Ectodermal cell (in vitro differentiated cells): ENCODE data around the gene CFAP61.

Experiments
- H3K27ac ChIP-seq: 2 replicates; pipeline ENCODE4 v1.7.0; 2013; ENCODE audit warnings: mild to moderate bottlenecking, low read depth, low read length; ENCODE audit not compliant: insufficient read depth, poor library complexity, severe bottlenecking
- H3K27me3 ChIP-seq: 2 replicates; pipeline ENCODE4 v1.7.0; 2013; ENCODE audit warnings: mild to moderate bottlenecking, low read length; ENCODE audit not compliant: insufficient read depth, control insufficient read depth, poor library complexity, severe bottlenecking
- H3K36me3 ChIP-seq: one replicate; pipeline ENCODE4 v1.7.0; 2013; ENCODE audit warnings: low read length; ENCODE audit not compliant: control insufficient read depth, insufficient read depth
- H3K4me1 ChIP-seq: one replicate; pipeline ENCODE4 v1.7.0; 2013; ENCODE audit warnings: low read length; ENCODE audit not compliant: control insufficient read depth, insufficient read depth
- H3K4me3 ChIP-seq: 2 replicates; pipeline ENCODE4 v1.7.0; 2013; ENCODE audit warnings: low read depth, low read length, control low read depth; ENCODE audit not compliant: insufficient read depth
- H3K9me3 ChIP-seq: 2 replicates; pipeline ENCODE4 v1.7.0; 2013; ENCODE audit warnings: mild to moderate bottlenecking, low read length, moderate library complexity; ENCODE audit not compliant: control insufficient read depth
- WGBS, 2 experiments: methylation state at CpG; one replicate each; pipeline ENCODE4 v1.1.7; 2013; ENCODE audit warnings: missing lambda C conversion rate in 2 of 2; 5-methylcytosine and 5-hydroxymethylcytosine counted together

CFAP61 gene

DNA sequence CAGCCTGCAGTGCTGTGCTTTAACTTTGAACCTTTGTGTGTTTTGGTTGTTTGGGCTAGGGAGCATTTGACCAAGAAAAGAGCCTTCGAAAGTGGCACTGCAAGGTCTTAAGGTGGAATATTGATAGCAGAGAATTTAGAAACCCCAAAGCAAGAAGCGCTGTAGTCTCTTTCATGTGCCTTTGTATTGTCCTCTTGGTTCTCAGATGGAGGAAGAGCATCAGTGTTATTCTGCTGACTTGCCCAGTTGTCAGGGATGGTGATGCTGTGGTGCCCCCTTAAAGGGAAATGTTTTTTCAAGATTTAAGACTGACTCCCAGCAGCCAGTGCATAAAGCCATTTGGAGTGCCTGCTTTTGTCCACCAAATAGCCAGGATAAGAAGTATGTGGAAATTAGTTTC is 212.9 kb downstream of the CFAP61 start:
- no peaks in the 10 kb centered on the region for H3K4me1 ChIP-seq
- WGBS, 2 experiments, result 83 to 86% methylated on average over 2 of the region's 2 CpGs
- H3K9me3 ChIP-seq, result no peaks in the 10 kb centered on the region
- H3K4me3 ChIP-seq, result no peak overlapping the region
- H3K27ac ChIP-seq, result no peak overlapping the region
- no peaks in the 10 kb centered on the region for H3K36me3 ChIP-seq
- H3K27me3 ChIP-seq, result no peaks in the 10 kb centered on the region

- H3K27ac ChIP-seq, result no peak overlapping the region
- no peaks in the 10 kb centered on the region for H3K27me3 ChIP-seq
- whole genome bisulfite sequencing, 2 experiments, result 88 to 90% methylated on average over 3 to 4 of the region's 4 CpGs
- no peaks in the 10 kb centered on the region for H3K4me1 ChIP-seq
- H3K9me3 ChIP-seq, result no peaks in the 10 kb centered on the region
- H3K36me3 ChIP-seq, result no peaks in the 10 kb centered on the region
- no peak overlapping the region for H3K4me3 ChIP-seq
Observed at GRCh38 chr20:20266552-20266951, 214.2 kb downstream of the CFAP61 start.

GRCh38 chr20:20267685-20268370 is 215.5 kb downstream of the CFAP61 start:
- no peaks in the 10 kb centered on the region for H3K9me3 ChIP-seq
- H3K27me3 ChIP-seq, result no peaks in the 10 kb centered on the region
- H3K4me3 ChIP-seq, result no peak overlapping the region
- H3K4me1 ChIP-seq, result no peaks in the 10 kb centered on the region
- 89 to 91% methylated on average over 13 of the region's 13 CpGs for WGBS, 2 experiments
- H3K27ac ChIP-seq, result no peak overlapping the region
- no peaks in the 10 kb centered on the region for H3K36me3 ChIP-seq

DNA sequence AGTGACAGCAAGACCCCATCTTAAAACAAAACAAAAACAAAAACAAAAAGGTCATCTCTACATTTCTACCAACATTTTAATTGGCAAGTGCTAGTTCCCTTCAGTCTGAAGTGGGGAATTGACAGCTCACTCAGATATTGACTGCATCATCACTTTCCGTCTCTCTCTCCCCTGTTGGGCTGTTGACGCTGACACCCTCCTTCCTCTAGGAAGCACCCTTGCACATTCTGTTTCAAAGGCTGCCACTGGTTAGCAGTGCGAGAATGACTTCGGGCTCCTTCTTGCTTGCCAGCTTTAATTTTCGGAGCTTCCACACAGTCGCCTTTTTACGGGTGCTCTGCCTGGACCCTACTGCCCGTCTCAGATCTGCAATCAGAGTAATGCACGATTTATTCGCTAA is 218.9 kb downstream of the CFAP61 start:
- 88 to 91% methylated on average over 10 of the region's 10 CpGs for WGBS, 2 experiments
- Histone ChIP-seq H3K27me3 (no peaks in the 10 kb centered on the region), H3K4me1 (peaks cover 4% of the 10 kb centered on the region), H3K27ac (no peak overlapping the region), H3K4me3 (no peak overlapping the region), H3K9me3 (no peaks in the 10 kb centered on the region), H3K36me3 (no peaks in the 10 kb centered on the region)

DNA sequence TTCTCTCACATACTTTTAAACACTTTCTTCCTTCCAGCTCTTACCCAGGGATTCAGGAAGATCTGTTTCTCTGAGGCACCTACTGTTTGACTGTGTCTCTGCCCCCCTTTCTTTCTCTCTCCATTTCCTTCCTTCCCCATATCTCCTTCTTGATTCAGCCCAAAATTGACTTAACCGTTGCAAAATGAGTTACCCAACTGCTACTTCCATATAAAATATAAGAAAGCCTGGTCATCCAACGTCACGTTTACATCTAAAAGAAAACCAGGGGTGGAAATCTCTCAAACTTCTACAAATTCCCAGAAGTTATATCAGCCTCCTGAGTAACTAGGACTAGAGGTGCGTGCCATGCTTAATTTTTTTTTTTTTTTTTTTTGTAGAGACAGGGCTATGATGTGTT is 220.4 kb downstream of the CFAP61 start:
- H3K27ac ChIP-seq, result no peak overlapping the region
- H3K27me3 ChIP-seq, result no peaks in the 10 kb centered on the region
- H3K4me3 ChIP-seq, result no peak overlapping the region
- H3K36me3 ChIP-seq, result no peaks in the 10 kb centered on the region
- H3K9me3 ChIP-seq, result no peaks in the 10 kb centered on the region
- 93 to 96% methylated on average over 4 of the region's 4 CpGs for WGBS, 2 experiments
- H3K4me1 ChIP-seq, result peaks cover 5% of the 10 kb centered on the region

GRCh38 chr20:20273286-20273685 is 221.0 kb downstream of the CFAP61 start:
- H3K27me3 ChIP-seq, result no peaks in the 10 kb centered on the region
- H3K9me3 ChIP-seq, result no peaks in the 10 kb centered on the region
- H3K4me3 ChIP-seq, result no peak overlapping the region
- no peak overlapping the region for H3K27ac ChIP-seq
- no peaks in the 10 kb centered on the region for H3K36me3 ChIP-seq
- H3K4me1 ChIP-seq, result peaks cover 7% of the 10 kb centered on the region
- WGBS, 2 experiments, result 45% methylated on average over 1 of the region's 1 CpG; no CpG with 5 or more reads in 1 of the 2 experiments

GRCh38 chr20:20274821-20275220 is 222.5 kb downstream of the CFAP61 start:
- H3K27me3 ChIP-seq, result no peaks in the 10 kb centered on the region
- H3K4me3 ChIP-seq, result no peak overlapping the region
- peaks cover 7% of the 10 kb centered on the region for H3K4me1 ChIP-seq
- no peak overlapping the region for H3K27ac ChIP-seq
- H3K36me3 ChIP-seq, result no peaks in the 10 kb centered on the region
- WGBS, 2 experiments, result 95 to 100% methylated on average over 2 of the region's 3 CpGs
- no peaks in the 10 kb centered on the region for H3K9me3 ChIP-seq

DNA sequence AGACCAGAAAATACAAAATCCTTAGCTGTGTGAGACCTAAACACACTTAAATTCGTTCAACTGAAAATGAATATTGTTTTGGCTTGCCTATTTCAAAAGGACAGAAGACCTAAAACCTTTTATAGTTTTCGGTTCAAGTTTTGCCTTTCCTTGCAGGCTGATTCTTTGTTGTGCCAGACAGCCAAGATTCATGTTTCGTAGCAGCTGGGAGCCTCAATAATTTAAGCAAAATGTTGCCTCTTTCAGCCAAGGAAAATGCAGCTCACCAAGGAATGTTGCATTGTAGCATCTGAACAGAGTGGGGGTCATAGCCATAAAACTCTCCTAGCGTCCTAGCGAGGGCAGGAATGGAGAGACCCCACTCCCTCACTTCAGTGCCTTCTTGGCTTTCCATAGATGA is 223.3 kb downstream of the CFAP61 start:
- 90 to 92% methylated on average over 5 of the region's 5 CpGs for WGBS, 2 experiments
- Histone ChIP-seq H3K27me3 (no peaks in the 10 kb centered on the region), H3K36me3 (no peaks in the 10 kb centered on the region), H3K9me3 (no peaks in the 10 kb centered on the region), H3K4me1 (peaks cover 7% of the 10 kb centered on the region), H3K4me3 (no peak overlapping the region), H3K27ac (no peak overlapping the region)

DNA sequence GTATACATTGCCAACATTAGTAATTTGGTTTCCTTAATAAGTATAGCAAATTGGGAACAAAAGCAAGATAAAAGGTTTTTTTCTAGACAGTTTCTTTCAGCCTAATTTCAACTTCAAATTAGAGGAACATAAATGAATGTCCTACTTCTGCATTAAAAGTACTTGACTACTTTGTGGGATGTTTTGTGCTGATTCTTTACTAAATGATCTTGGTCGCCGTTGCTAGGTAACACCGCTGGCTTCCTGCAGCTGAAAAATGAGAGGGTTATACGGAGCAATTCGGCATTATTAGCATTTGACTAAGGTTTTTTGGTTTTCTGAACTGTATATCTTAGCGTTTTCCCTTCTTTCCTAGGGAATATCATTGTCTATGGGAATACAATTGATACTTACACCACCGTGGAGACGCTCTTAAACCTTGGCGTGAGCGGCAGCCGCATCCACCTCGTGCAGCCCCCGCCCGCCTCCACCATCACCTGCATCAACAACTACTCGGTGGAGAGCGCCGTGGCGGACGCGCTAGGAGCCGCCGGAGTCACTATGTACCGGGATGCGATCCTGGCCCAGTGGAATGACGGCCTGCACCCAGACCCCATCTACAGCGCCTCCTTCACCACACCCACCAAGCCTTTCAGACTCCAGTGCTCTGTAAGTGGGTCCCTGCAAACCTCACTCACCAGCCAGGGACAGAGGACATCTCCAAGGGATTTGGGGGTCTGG is 224.6 kb downstream of the CFAP61 start:
- 89 to 92% methylated on average over 26 of the region's 26 CpGs for WGBS, 2 experiments
- Histone ChIP-seq H3K4me3 (no peak overlapping the region), H3K27me3 (no peaks in the 10 kb centered on the region)

GRCh38 chr20:20277894-20278335 is 225.6 kb downstream of the CFAP61 start:
- WGBS, 2 experiments, result 87 to 90% methylated on average over 3 of the region's 3 CpGs
- Histone ChIP-seq H3K27ac (no peak overlapping the region), H3K4me3 (no peak overlapping the region), H3K36me3 (no peaks in the 10 kb centered on the region), H3K9me3 (no peaks in the 10 kb centered on the region), H3K27me3 (no peaks in the 10 kb centered on the region), H3K4me1 (peaks cover 7% of the 10 kb centered on the region)

More for the DNA sequence above, 224.6 kb downstream of the CFAP61 start:
- Histone ChIP-seq H3K9me3 (no peaks in the 10 kb centered on the region), H3K27ac (no peak overlapping the region), H3K4me1 (peaks cover 7% of the 10 kb centered on the region), H3K36me3 (no peaks in the 10 kb centered on the region)
